Pulmonary artery endothelial cell (primary cell): ENCODE measurements around the gene TSPO2. TPM values are rescaled to one million over a fixed set of nuclear protein-coding genes. Genes with fewer than 3 reads are reported as not detected.
"Not testable (repeated sequence)": the region's sequence is repeated elsewhere in the genome, so short reads cannot be mapped to it uniquely, and the experiment has no call there.

ENCODE experiments used
- DNase-seq: peaks from one replicate; pipeline ENCODE4 v3.0.0-alpha.2; 2011; ENCODE audit warnings: low read depth, low spot score
- total RNA-seq: library from RNA; depleted of rRNA; stranded (reverse); fragments of >200 nt; gene quantifications from 2 replicates; pipeline ENCODE4 v1.2.3, GENCODE V29; 2014

The TSPO2 gene, protein sequence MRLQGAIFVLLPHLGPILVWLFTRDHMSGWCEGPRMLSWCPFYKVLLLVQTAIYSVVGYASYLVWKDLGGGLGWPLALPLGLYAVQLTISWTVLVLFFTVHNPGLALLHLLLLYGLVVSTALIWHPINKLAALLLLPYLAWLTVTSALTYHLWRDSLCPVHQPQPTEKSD
- total RNA-seq = not detected in 2 replicates

DNA sequence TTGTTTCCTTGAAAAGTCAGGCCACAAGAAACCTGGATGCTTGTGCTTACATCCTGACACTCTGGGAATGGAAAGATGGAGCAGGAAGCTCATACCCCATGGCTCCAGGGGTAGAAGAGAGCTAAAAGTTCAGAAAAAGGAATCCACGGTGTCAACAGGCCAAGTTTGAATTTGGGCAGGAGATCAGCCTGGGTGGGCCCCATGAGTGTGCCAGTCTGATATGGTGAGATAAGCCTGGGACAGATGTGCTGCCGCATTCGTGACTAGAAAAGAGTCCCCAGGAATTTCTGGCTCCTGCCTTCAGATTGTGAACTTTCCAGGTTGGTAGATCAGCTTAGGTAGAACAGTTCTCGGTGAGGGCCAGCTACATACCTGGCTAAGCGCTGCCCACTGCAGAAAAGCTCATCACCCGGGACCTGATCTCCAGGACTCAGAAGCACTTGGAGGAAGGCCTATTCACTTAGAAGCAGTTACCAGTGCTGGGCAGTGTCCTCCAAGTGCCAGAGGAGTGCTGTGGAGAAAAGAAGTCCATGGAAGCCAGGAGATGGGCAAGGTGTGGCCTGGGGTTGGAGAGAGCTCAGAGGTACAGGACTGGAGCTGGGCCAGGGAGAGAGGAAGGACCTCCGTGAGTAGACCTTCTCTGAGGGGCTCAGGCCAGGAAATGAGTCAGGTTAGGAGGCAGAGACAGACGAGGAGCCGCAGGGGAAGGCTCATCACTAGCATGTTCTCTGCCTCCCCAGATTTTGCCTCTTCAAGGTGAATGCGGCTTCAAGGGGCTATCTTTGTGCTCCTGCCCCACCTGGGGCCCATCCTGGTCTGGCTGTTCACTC is at the start of gene TSPO2:
TSPO2 (plus strand) TSS at position 242 of the 830 bp plus-strand sequence; CDS start at position 761, 519 bp downstream.
- no peak for DNase-seq

DNA sequence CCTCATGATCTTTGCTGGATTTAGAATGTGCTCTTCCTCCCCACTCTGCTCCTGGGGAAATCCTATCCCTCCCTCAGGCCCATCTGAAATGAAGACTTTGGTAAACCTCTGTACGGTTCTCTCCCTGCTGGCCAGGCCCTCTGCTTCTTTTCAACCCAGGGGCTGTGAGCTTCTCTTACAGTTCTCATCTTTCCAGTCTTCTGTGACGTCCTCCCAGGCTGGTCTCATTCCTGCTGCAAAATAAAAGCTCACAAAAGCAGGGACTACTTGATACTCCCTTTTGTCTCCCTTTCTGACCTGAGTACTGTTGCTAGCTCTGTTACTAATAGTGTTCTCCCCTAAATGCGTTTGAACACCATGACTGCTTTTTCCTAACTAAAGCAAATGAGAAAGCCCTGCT is 49.5 kb upstream of the TSPO2 start:
- DNase-seq = no peak

DNA sequence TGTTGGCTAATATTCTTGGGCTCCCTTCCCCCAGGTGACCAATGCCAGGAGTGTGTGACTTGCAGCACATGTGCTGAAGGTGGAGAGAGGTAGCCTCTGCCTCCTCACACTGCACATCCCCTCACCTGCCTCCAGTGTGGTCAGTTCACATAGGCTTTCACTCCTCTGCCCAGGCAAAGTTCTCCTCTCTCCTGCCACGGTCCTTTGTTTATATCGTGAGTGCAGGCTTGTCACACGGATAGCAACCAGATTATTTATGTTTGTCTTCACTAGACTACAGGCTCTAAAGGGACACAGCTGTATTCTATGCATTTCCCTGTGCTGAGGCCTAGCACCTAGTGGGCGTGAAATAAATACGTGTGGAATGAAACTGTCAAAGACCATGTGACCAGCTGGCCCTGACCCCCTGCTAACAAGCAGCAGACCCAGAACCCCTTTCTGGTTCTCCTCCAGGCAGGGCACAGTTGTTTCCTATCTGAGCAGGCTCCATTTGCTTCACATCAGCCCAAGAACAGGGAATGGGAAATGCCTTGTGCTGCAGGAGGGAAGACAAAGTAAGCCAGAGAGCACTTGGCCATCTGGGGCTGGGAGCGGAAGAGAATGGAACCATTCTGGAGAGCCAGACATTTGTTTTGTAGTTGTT is 45.6 kb upstream of the TSPO2 start:
- peak; percentile 36 for DNase-seq

DNA sequence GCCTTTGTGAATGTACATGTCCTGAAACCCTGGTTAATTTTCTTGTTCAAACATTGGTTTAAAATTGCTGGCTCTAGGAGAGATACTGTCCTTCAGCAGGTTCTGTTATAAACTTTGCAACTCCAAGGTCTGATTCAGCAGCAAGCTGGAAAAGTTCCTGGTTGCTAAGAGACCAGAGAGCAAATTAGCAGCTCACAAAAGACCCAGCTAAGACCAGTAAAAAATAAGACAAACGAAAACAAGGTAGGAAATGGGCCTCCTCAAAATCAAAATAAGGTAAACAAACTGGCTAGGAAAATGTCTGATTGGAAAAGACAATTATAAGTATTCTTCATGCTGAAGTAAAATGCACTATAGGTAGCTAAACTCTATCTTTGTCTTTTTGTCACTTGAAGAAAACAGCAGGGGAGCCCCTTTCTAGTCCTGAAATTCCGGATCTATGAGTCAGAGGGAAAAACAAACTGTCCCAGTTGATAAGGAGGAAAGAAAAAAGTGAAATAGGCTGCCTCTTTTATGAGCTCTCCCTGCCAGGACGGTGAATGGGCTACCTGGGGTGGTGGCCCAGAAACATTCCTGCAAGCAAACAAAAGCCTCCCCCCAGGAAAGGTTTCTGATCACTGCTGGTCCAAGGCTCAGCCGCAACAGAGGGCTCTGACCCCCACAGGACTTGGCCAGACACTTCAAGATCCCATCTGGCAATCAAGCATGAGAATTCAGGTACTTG is 44.9 kb upstream of the TSPO2 start:
- DNase-seq = peak; percentile 52

DNA sequence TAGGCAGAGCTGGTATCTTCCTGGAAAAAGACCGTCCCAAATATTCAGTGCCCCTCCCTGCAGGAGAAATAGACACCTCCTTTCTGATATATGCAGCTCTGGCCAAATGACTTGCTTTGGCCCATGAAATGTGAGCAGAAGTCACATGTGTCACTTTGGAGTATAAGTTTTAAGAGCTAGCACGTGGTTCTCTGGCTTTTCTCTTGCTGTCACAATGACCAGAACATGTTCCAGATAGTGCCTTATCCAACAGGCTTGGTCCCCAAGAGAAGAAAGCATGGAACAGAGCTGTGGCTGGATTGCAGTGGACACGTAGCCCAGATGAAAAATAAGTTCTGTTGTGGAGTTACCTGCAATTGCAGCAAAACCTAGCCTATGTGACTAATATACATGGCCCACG is 43.6 kb upstream of the TSPO2 start:
- DNase-seq = no peak

DNA sequence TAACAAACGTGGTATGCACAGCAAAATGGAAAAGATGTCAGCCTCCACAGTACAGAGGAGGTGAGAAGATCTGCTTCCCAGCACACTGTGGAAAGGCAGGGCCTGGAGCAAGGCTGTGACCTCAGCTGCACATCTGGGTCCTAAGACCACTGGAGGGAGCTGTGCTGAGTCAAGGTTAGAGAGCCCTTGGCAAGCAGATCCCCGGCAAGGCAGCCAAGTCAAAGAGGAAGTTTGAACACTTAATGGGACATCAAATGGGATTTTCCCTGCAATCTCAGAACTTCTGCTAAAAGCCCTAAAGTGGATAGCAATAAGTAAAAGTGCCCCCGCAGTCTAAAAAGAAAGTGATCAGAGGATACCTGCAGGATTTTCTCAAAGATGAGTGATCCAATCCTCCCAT is 42.7 kb upstream of the TSPO2 start:
- DNase-seq = peak; percentile 20

DNA sequence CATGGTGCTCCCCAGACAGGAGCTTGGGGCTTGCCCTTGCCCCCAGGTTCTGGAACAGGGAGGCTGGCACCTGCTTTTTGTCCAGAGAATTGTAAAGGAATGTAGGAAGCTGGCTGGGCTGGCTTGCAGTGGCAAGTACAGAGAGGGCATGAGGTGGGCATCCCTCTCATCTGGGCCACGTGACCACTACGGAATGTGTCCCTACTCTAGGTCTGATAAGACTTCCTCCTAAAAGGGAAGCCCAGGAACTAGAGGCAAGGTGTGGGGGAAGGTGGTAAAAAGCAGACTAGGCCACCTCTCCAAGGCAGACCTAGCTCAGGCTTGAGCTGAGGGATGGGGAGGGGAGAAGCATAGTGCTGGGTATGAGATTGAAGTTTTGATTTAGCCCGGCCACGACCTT is 42.0 kb upstream of the TSPO2 start:
- no peak for DNase-seq

DNA sequence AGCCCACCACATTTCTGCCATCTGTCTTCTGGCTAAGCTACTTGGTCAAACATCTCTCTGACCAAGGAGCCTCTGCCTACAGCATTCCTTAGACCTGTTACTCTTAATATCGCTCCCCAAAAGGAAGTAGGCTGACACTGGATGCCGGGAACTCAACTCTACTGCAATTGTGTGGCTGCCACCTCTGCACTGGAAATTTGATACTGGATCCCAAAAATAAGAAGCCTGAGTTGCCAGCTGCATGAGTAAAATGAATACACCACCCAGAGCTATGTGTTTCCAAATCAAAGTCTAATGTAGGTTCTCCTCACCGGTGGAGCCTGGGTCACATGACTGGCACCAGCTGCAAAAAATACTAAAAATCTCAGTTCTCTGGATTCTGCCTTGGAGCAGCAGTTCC is 40.1 kb upstream of the TSPO2 start:
- DNase-seq = no peak

DNA sequence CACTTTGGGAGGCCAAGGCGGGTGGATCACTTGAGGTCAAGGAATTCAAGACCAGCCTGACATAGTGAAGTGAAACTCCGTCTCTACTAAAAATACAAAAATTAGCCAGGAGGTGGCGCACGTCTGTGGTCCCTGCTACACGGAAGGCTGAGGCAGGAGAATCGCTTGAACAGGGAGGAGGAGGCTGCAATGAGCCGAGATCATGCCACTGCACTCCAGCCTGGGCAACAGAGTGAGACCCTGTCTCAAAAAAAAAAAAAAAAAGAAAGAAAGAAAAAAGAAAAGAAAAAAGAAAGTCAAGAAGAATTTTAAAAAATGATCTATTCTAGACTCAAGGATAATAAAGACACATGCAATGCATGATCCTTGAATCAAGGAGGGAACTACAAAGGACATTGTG is 36.0 kb upstream of the TSPO2 start:
- DNase-seq = not testable (repeated sequence)

DNA sequence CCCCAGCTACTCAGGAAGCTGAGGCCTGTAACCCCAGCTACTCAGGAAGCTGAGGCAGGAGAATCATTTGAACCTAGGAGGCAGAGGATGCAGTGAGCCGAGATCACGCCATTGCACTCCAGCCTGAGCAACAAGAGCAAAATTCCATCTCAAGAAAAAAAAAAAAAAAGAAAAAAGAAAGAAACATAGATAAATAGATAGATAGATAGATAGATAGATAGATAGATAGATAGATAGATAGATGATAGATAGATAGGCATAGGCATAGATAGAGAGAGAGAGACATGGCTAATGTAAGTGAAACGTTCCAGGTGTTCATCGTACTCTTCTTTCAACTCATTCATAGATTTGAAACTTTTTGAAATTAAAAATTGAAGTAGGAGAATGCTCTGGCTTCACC is 35.3 kb upstream of the TSPO2 start:
- DNase-seq = not testable (repeated sequence)

DNA sequence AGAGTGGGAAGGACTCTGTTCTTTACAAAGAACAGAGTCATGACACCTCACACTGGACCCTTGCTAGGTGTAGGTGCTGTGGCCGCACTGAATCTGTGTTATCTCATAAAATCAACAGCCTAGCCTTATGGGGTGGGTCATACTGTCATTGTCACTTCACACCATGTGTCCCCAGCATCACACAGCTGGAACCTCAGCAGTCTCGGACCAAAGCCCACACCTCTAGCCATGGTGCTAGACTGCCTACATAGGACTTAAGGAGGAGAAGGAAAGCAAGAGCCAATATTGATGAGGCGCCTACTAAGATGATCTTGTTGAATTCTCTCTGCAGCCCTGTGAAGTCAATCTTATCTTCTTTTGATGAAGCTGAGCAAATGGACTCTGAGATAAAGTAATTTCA is 34.3 kb upstream of the TSPO2 start:
- DNase-seq = no peak

DNA sequence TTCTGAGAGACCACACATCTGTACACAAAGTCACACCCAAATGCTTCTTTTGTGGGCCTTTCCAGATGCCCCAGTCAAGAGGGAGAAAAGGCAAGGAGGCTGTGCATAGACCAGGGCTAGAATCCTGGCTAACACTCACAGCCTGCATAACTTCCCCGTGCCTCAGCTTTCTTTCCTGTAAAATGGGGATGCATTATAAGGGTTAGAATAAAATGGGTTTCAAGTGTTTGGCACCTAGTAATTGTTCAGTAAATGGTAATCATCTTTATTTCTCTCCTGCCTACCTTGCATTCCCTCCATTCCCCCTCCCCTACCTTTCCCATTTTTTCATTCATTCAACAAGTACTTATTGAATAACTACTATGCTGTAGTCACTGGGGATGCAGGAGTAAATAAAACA is 32.6 kb upstream of the TSPO2 start:
- DNase-seq = no peak

DNA sequence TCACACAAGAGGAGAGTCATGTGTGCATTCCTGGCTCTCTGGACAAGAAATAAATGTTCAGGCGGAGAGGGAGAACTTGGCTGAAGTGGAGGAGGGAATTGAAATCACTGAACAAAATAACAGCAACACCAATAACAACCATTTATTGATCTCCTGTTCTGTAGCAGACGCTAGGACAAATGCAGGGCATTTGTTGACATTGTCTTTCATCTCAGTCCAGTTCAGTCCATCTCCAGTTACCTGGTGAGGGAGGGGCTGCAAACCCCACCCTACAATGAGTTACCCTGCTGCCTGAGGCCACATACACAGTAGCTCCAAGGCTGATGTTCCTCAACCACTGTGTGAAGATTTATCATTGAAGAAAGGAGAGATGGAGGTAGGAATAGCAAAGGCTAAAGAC is 30.6 kb upstream of the TSPO2 start:
- DNase-seq = no peak

DNA sequence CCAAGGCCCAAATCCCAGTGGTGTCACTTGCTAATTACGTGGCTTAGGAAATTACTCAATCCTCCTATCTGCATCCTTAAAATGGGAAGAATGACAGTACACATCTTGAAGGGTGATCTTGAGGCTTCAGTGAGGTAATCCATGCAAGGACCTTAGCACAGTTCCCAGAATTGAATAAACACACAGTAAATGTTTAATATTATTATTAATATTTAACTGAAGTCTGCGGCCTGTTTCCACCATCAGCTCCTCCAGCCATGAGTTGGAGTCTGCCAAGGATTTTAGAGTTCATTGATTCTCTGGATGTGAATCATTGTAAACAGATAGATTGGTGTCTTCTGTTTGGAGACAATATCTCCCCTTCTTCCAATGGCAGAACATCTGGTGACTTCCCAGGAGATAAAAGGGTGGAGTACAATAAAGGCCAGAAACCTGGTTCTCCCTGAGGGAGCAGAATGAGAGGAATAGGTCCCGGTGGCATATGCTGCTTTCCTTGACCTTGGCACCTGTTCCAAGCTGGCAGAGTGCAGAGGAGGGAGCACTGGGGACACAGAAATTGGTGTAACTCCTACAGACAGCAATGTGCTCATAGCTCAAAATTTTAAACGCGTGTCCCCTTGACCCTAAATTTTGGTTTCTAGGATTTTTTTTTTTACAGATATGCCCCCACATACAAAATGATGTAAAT is 28.7 kb upstream of the TSPO2 start:
- no peak for DNase-seq

DNA sequence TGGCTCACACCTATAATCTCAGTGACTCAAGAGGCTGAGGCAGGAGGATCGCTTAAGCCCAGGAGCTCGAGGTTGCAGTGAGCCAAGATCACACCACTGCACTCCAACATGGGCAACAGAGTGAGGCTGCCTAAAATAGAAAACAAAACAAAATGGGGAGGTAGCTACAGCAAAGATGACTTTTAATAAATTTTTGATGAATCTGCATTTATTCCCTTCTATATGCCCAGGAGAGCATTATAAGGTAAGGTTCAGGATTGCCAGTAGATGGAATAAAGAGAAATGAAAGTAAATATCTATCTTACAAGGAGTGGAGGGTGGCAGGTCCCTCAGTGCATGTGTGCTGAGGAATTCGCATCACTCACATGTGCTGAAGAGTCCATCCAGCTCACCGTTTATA is 27.5 kb upstream of the TSPO2 start:
- DNase-seq = no peak

DNA sequence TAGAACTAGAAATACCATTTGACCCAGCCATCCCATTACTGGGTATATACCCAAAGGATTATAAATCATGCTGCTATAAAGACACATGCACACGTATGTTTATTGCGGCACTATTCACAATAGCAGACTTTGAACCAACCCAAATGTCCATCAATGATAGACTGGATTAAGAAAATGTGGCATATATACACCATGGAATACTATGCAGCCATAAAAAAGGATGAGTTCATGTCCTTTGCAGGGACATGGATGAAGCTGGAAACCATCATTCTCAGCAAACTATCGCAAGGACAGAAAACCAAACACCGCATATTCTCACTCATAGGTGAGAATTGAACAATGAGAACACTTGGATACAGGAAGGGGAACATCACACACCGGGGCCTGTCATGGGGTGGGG is 26.4 kb upstream of the TSPO2 start:
- not testable (repeated sequence) for DNase-seq

DNA sequence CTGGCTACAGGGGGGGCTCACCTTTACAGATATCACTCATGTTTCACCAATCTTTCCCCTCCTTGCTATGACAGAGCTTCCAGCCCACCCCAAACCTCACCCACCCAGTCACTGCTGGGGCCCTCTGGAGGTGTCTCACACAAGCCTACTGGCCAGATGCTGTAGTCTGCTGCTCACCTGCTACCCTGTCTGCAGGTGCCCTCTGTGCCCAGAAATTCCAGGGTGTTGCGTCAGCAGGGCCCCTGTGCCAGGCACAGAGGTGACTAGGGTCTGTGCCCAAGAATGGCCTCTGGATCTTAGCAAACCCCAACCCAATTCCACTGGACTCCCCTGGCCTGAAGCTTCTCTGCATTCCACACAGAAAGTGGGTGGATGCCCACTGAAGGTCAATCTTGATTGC is 24.6 kb upstream of the TSPO2 start:
- no peak for DNase-seq

DNA sequence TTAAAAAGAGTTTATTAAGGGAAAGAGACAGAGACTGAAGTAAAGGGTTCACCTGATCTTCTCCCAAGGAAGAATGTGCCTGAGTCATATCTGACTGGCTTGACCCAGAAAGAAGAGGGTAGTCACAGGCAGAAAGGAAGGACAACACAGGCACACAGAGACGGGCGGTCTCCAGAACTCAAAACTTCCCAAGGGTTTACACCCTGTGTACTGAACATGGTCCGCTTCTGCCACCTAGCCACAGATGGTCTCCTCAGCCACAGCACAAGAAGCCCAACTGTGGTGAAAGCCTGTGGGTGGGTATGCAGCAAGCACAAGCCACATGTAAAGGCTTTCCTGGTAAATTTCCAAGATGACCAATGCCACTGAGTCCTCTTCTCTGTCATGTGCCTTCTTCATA is 20.4 kb upstream of the TSPO2 start:
- no peak for DNase-seq

DNA sequence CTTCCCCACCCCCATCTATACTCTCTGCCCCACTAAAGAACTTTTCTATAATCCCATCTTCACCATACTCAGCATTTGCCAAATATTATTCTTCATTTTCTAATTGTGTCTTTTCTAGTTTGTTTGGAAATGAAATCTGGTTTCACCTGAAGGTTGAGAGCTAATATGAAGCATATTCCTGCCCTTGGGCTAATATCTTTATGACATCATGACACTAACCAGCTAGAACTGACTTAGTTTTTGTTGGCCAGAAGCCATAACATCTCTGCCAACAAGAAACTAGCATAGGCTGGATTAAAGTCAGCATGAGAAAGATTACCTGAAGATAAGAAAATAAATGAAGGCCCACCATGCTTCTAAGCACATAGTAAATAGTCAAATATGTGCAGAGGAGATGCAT is 20.0 kb upstream of the TSPO2 start:
- DNase-seq = no peak

DNA sequence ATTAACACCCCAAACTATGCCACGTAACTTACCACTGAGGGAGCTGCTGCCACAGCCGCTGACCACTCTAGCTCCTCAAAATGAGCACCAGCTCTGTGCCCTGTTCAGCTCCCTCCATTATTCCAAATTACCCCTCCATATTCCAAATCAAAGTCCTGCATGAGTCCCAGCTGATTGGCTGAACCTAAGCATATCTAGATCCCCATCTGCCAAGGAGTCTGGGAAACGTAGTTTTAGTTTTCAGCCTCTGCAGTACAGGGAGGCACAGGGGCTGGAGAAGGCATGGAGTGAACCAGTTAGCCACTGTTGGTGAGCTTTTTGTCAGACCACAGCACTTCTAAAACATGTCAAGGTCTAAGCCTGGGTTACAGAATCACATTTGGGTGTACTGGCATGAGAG is 19.2 kb upstream of the TSPO2 start:
- DNase-seq = no peak

DNA sequence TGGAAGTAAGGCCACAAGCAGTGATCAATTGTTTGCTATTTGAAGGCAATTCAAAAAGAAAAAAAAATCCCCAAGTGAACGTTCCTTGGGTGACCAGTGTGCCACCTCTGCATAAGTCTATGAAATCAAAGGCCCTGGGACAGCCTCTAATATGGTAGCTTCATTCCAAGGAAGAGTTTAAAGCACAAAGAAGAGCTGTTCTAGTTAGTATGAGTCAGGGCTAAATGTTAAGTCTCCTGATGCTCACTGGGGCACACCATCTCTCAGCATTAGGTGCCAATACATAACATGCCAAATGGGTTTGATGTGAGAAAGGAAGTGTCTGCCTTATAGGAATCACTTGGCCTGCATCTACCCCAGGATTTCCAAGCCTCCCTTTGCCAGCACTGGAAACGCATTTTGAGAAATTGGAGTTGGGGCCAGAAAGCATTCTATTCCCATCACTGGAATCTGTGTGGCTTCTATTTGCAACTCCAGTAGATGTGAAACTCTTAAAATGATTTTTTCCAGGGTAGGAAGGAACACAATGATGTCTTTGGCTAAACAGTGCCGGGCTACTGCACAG is 16.2 kb upstream of the TSPO2 start:
- no peak for DNase-seq
